LNCaP clone FGC (cell line): ENCODE data around the gene PCDHB12.
A peak's percentile ranks its signal among the peaks of the same experiment; 100 is the strongest.
"Not testable (repeated sequence)": the region's sequence is repeated elsewhere in the genome, so short reads cannot be mapped to it uniquely, and the experiment has no call there.

Experiments
- DNase-seq: peaks from one replicate; pipeline ENCODE4 v3.0.0-alpha.2; 2011; ENCODE audit warnings: low read depth
- H3K4me3 ChIP-seq: 2 replicates; pipeline ENCODE4 v1.5.1; 2011; ENCODE audit warnings: mild to moderate bottlenecking, low read depth, low read length, control low read depth
- CTCF ChIP-seq: IDR thresholded peaks from 2 replicates; pipeline ENCODE4 v1.5.1; 2012; ENCODE audit warnings: mild to moderate bottlenecking; ENCODE audit not compliant: control insufficient read depth, insufficient read depth; ENCODE audit errors: extremely low read depth

PCDHB12 gene

GRCh38 chr5:141234109-141234667, 25.7 kb downstream of the PCDHB12 start:
- H3K4me3 ChIP-seq = peak overlapping the region; percentile 39
- no peak for DNase-seq

GRCh38 chr5:141235922-141236321, 27.4 kb downstream of the PCDHB12 start:
- not testable (repeated sequence) for H3K4me3 ChIP-seq, DNase-seq

More at GRCh38 chr5:141234109-141234667, 25.7 kb downstream of the PCDHB12 start:
- TF ChIP-seq CTCF = peak; percentile 42

- no peak for DNase-seq
- TF ChIP-seq CTCF = no peak
- H3K4me3 ChIP-seq = no peak overlapping the region
These were observed 28.2 kb downstream of the PCDHB12 start for GRCh38 chr5:141236516-141237313.

GRCh38 chr5:141241496-141241895, 33.0 kb downstream of the PCDHB12 start:
- no peak for DNase-seq
- TF ChIP-seq CTCF = no peak
- H3K4me3 ChIP-seq = no peak overlapping the region

- DNase-seq = no peak
- peak; percentile 29; the same call in 1 of the 2 replicates for TF ChIP-seq CTCF
- peak within 1 kb of the TSS; percentile 47 for H3K4me3 ChIP-seq
These were observed 36.8 kb downstream of the PCDHB12 start, which contains the start of gene PCDHB15 for GRCh38 chr5:141245250-141245717. PCDHB15 (plus strand) TSS chr5:141245395; CDS start chr5:141245579, 184 bp downstream.

- not testable (repeated sequence) for DNase-seq, H3K4me3 ChIP-seq
These were observed 38.5 kb downstream of the PCDHB12 start for GRCh38 chr5:141246971-141247370.

GRCh38 chr5:141247434-141247833, 38.9 kb downstream of the PCDHB12 start:
- H3K4me3 ChIP-seq, DNase-seq: not testable (repeated sequence)

- no peak overlapping the region for H3K4me3 ChIP-seq
- DNase-seq = no peak
- no peak for TF ChIP-seq CTCF
These were observed 42.1 kb downstream of the PCDHB12 start for GRCh38 chr5:141250576-141250975.
